OCI-M2 (cell line): ENCODE results near the gene RC3H1.
"Not testable (repeated sequence)": the region's sequence is repeated elsewhere in the genome, so short reads cannot be mapped to it uniquely, and the experiment has no call there.

Source experiments
- DNase-seq: peaks from one replicate; lab custom pipeline; 2025; ENCODE audit not compliant: unreplicated experiment; lab: John Stamatoyannopoulos, UW

RC3H1 gene

GRCh38 chr1:174022080-174022975 is at the start of gene RC3H1:
Gene RC3H1, minus strand, starts transcription at chr1:174022357. Its CDS starts 29,372 bp downstream, at chr1:173992985.
- DNase-seq, result no peak

GRCh38 chr1:174070614-174071013 is 48.5 kb upstream of the RC3H1 start:
- no peak for DNase-seq

GRCh38 chr1:174068000-174068399 is 45.8 kb upstream of the RC3H1 start:
- DNase-seq, result no peak

GRCh38 chr1:174060090-174060489 is 37.9 kb upstream of the RC3H1 start:
- no peak for DNase-seq

GRCh38 chr1:174058624-174059023 is 36.5 kb upstream of the RC3H1 start:
- no peak for DNase-seq

- not testable (repeated sequence) for DNase-seq
Observed at GRCh38 chr1:174056609-174057008, 34.5 kb upstream of the RC3H1 start.

- DNase-seq, result not testable (repeated sequence)
Observed at GRCh38 chr1:174055797-174056196, 33.6 kb upstream of the RC3H1 start.

GRCh38 chr1:174053826-174054225 is 31.7 kb upstream of the RC3H1 start:
- no peak for DNase-seq

GRCh38 chr1:174052621-174053020 is 30.5 kb upstream of the RC3H1 start:
- DNase-seq, result no peak

GRCh38 chr1:174051956-174052355 is 29.8 kb upstream of the RC3H1 start:
- DNase-seq, result no peak

- DNase-seq, result no peak
Observed at GRCh38 chr1:174049514-174049913, 27.4 kb upstream of the RC3H1 start.

- DNase-seq, result no peak
Observed at GRCh38 chr1:174044418-174045222, 22.5 kb upstream of the RC3H1 start.

GRCh38 chr1:174042509-174042908 is 20.4 kb upstream of the RC3H1 start:
- not testable (repeated sequence) for DNase-seq

- DNase-seq, result no peak
Observed at GRCh38 chr1:174041369-174041768, 19.2 kb upstream of the RC3H1 start.

GRCh38 chr1:174040387-174040786 is 18.2 kb upstream of the RC3H1 start:
- no peak for DNase-seq

- DNase-seq, result no peak
Observed at GRCh38 chr1:174039027-174039426, 16.9 kb upstream of the RC3H1 start.

- DNase-seq, result no peak
Observed at GRCh38 chr1:174036798-174037197, 14.6 kb upstream of the RC3H1 start.

- no peak for DNase-seq
Observed at GRCh38 chr1:174036204-174036603, 14.0 kb upstream of the RC3H1 start.

GRCh38 chr1:174032671-174033222 is 10.6 kb upstream of the RC3H1 start:
- no peak for DNase-seq

GRCh38 chr1:174031099-174031498 is 8.9 kb upstream of the RC3H1 start:
- no peak for DNase-seq

GRCh38 chr1:174028495-174028894 is 6.3 kb upstream of the RC3H1 start:
- DNase-seq, result no peak

- no peak for DNase-seq
Observed at GRCh38 chr1:174023440-174023839, 1.3 kb upstream of the RC3H1 start.
